NCI-H2029 (cell line): Measurements from ENCODE around the gene MRPS22.
"Not testable (repeated sequence)": the region's sequence is repeated elsewhere in the genome, so short reads cannot be mapped to it uniquely, and the experiment has no call there.

ENCODE experiments used
- DNase-seq: peaks from one replicate; lab custom pipeline; 2025; lab: John Stamatoyannopoulos, UW

The MRPS22 gene

DNA sequence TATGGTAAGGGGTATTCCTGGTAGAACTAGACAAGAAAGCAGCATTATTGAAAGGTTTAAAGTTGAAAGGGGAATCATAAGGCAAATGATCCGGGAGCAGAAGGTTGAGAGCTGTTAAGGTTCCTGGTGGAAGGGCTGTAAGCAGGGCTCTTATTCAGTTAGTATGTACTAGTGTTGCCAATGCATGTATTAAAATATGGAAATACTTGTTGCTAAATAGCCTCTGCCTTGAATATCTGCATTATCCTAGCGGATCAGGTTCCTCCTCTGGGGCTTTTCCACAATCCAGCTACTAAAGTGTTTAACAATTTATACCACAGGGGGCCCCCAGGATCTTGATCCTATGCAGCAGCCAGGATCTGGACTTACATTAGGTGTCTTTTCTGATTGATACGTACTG, 52.9 kb downstream of the MRPS22 start:
- no peak for DNase-seq

DNA sequence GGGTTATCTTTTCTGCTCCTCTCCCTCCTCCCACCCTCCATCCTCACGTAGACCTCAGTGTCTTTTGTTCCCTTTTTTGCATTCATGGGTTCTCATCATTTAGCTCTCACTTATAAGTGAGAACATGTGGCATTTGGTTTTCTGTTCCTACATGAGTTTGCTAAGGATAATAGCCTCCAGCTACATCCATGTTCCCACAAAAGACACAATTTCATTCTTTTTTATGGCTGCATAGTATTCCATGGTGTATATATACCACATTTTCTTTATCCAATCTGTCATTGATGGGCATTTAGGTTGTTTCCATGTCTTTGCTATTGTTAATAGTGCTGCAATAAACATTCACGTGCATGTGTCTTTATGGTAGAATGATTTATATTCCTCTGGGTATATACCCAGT, 57.3 kb downstream of the MRPS22 start:
- not testable (repeated sequence) for DNase-seq
